ENCODE results near the gene GBP5. TPM values are rescaled to one million over a fixed set of nuclear protein-coding genes. Genes with fewer than 3 reads are reported as not detected.

Gene GBP5
- polyA plus RNA-seq, 2 of the 4 experiments (the other 2 are of a cell fraction): 0.04 TPM; not detected in 1

DNA sequence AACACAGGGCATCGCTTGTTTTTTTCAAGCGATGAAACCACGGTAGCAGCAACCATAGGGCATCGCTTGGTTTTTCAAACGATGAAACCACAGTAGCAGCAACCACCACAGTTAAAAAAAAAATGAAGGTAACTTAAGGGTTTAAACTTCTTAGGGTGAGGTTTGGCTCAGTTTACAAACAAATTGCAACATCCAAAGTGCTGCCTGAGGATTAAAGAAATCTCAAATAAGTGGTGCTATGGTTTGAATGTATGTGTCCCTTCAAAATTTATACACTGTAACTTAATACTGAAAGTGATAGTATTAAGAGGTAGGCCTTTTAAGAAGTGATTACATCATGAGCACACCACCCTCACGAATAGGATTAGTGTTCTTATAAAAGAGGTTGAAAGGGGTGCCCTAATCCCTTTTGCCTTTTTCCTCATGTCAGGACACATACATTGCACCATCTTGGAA, 6.4 kb upstream of the GBP5 start (continued):
- TF ChIP-seq, protein P1, sequence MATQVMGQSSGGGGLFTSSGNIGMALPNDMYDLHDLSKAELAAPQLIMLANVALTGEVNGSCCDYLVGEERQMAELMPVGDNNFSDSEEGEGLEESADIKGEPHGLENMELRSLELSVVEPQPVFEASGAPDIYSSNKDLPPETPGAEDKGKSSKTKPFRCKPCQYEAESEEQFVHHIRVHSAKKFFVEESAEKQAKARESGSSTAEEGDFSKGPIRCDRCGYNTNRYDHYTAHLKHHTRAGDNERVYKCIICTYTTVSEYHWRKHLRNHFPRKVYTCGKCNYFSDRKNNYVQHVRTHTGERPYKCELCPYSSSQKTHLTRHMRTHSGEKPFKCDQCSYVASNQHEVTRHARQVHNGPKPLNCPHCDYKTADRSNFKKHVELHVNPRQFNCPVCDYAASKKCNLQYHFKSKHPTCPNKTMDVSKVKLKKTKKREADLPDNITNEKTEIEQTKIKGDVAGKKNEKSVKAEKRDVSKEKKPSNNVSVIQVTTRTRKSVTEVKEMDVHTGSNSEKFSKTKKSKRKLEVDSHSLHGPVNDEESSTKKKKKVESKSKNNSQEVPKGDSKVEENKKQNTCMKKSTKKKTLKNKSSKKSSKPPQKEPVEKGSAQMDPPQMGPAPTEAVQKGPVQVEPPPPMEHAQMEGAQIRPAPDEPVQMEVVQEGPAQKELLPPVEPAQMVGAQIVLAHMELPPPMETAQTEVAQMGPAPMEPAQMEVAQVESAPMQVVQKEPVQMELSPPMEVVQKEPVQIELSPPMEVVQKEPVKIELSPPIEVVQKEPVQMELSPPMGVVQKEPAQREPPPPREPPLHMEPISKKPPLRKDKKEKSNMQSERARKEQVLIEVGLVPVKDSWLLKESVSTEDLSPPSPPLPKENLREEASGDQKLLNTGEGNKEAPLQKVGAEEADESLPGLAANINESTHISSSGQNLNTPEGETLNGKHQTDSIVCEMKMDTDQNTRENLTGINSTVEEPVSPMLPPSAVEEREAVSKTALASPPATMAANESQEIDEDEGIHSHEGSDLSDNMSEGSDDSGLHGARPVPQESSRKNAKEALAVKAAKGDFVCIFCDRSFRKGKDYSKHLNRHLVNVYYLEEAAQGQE (IDR thresholded peaks at IDR 0.05): no peak
- no peak for TF ChIP-seq KDM5A (IDR thresholded peaks at IDR 0.05)
- TF ChIP-seq, protein P2, sequence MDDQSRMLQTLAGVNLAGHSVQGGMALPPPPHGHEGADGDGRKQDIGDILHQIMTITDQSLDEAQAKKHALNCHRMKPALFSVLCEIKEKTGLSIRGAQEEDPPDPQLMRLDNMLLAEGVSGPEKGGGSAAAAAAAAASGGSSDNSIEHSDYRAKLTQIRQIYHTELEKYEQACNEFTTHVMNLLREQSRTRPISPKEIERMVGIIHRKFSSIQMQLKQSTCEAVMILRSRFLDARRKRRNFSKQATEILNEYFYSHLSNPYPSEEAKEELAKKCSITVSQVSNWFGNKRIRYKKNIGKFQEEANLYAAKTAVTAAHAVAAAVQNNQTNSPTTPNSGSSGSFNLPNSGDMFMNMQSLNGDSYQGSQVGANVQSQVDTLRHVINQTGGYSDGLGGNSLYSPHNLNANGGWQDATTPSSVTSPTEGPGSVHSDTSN (IDR thresholded peaks at IDR 0.05): no peak
- TF ChIP-seq BHLHE40 (IDR thresholded peaks at IDR 0.05; ENCODE audit: low read depth, low read length): no peak
- no peak for TF ChIP-seq ZC3H11A (IDR thresholded peaks at IDR 0.05)
- no peak for TF ChIP-seq CEBPB (IDR thresholded peaks at IDR 0.05)

DNA sequence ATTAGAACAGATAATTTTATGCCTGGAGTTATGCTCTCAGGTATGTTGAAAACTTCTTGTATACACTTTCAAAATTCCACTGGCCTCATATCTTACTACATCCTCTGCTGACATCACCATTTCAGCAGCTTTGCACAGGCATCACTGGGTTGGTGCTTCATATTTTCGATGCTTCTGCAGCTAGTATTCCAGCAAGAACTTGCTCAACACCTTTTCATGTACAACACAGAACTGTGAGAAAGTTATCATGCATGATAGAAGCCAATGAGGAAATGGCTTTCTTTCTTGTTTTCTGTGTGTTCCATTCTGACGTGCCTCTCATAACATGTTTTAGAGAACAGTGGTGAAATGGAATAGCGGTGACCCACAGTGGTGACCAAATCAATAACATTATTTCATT, 5.1 kb upstream of the GBP5 start:
- no peak for DNase-seq (ENCODE audit: low read depth in 1 of 2, low spot score in 1 of 2)
- WGBS (ENCODE audit: missing lambda C conversion rate): 40% methylated on average over 3 of the region's 3 CpGs
- no peak overlapping the region for H3K4me3 ChIP-seq
- H3K4me1 ChIP-seq: no peaks in the 10 kb centered on the region
- no peak for ATAC-seq
- no peak overlapping the region for H3K27ac ChIP-seq
- H3K9me3 ChIP-seq: no peaks in the 10 kb centered on the region
- ChIA-PET POLR2A (no interaction called here), CTCF (no interaction called here)
- TF ChIP-seq BHLHE40 (IDR thresholded peaks at IDR 0.05; ENCODE audit: low read depth, low read length) (no peak), PHF8 (IDR thresholded peaks at IDR 0.05; ENCODE audit: borderline replicate concordance, low read depth) (no peak), MAFK (IDR thresholded peaks at IDR 0.05; ENCODE audit: partially characterized antibody) (no peak), RNF2 (IDR thresholded peaks at IDR 0.05; ENCODE audit: borderline replicate concordance, low read depth) (no peak)
- TF ChIP-seq, protein P3, sequence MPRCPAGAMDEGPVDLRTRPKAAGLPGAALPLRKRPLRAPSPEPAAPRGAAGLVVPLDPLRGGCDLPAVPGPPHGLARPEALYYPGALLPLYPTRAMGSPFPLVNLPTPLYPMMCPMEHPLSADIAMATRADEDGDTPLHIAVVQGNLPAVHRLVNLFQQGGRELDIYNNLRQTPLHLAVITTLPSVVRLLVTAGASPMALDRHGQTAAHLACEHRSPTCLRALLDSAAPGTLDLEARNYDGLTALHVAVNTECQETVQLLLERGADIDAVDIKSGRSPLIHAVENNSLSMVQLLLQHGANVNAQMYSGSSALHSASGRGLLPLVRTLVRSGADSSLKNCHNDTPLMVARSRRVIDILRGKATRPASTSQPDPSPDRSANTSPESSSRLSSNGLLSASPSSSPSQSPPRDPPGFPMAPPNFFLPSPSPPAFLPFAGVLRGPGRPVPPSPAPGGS (IDR thresholded peaks at IDR 0.05): no peak
- FAIRE-seq: no peak
- H3K4me2 ChIP-seq: no peak overlapping the region

DNA sequence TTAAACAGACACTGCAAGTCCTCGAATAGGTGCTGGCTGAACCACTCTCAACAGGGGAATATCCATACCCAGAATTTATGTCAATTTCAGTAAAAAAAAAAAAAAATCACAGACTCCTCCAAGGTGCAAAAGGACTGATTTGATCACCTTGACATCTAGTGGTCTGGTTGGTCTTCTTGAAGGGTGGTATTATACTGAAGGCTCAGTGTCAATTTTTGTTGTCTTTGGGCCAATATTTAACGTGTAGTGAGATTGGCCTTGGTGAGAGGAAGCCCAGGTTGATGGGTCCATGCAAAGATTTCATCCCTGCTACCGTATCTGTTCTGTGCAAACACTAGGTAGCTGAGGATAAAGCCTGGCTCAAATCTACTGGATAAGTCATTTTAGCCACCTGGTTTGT, 4.0 kb upstream of the GBP5 start:
- ATAC-seq (0 out of 6 replicates have a peak, but pooled peaks of 1 of the 2 experiments have one; percentile 30), FAIRE-seq (no peak), DNase-seq (ENCODE audit: low read depth in 1 of 2, low spot score in 1 of 2) (peak in 1 of 2 experiments; percentile 1)
- Histone ChIP-seq H3K4me3 (no peak overlapping the region), H3K27ac (no peak overlapping the region), H3K9me3 (no peaks in the 10 kb centered on the region), H3K4me1 (no peaks in the 10 kb centered on the region), H3K4me2 (no peak overlapping the region)
- 3% methylated on average over 3 of the region's 3 CpGs for WGBS (ENCODE audit: missing lambda C conversion rate)
- ChIA-PET CTCF (interaction anchor here (0.8 kb wide), 1 partner anchor 277 kb away, joined by 3 read pairs; no protein-coding TSS in a partner anchor), POLR2A (no interaction called here)
- no peak for TF ChIP-seq EHMT2 (IDR thresholded peaks at IDR 0.05; ENCODE audit: low read depth)
- no peak for TF ChIP-seq PHF8 (IDR thresholded peaks at IDR 0.05; ENCODE audit: borderline replicate concordance, low read depth)
- TF ChIP-seq CBX2 (IDR thresholded peaks at IDR 0.05; ENCODE audit: borderline replicate concordance, low read depth): no peak
- no peak for TF ChIP-seq KDM1A (IDR thresholded peaks at IDR 0.05; ENCODE audit: low read depth)
- TF ChIP-seq JUN (IDR thresholded peaks at IDR 0.05): no peak
- TF ChIP-seq POLR2A (IDR thresholded peaks at IDR 0.05; ENCODE audit: low read length): no peak
- TF ChIP-seq KDM5A (IDR thresholded peaks at IDR 0.05): no peak
- TF ChIP-seq, protein P4, sequence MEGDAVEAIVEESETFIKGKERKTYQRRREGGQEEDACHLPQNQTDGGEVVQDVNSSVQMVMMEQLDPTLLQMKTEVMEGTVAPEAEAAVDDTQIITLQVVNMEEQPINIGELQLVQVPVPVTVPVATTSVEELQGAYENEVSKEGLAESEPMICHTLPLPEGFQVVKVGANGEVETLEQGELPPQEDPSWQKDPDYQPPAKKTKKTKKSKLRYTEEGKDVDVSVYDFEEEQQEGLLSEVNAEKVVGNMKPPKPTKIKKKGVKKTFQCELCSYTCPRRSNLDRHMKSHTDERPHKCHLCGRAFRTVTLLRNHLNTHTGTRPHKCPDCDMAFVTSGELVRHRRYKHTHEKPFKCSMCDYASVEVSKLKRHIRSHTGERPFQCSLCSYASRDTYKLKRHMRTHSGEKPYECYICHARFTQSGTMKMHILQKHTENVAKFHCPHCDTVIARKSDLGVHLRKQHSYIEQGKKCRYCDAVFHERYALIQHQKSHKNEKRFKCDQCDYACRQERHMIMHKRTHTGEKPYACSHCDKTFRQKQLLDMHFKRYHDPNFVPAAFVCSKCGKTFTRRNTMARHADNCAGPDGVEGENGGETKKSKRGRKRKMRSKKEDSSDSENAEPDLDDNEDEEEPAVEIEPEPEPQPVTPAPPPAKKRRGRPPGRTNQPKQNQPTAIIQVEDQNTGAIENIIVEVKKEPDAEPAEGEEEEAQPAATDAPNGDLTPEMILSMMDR (IDR thresholded peaks at IDR 0.05): no peak
- no peak for TF ChIP-seq FOSB (CRISPR knock-in tag; IDR thresholded peaks at IDR 0.05)
- no peak for TF ChIP-seq TP53 (CRISPR knock-in tag; IDR thresholded peaks at IDR 0.05)
- TF ChIP-seq, protein P5, sequence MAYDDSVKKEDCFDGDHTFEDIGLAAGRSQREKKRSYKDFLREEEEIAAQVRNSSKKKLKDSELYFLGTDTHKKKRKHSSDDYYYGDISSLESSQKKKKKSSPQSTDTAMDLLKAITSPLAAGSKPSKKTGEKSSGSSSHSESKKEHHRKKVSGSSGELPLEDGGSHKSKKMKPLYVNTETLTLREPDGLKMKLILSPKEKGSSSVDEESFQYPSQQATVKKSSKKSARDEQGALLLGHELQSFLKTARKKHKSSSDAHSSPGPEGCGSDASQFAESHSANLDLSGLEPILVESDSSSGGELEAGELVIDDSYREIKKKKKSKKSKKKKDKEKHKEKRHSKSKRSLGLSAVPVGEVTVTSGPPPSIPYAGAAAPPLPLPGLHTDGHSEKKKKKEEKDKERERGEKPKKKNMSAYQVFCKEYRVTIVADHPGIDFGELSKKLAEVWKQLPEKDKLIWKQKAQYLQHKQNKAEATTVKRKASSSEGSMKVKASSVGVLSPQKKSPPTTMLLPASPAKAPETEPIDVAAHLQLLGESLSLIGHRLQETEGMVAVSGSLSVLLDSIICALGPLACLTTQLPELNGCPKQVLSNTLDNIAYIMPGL (CRISPR knock-in tag; IDR thresholded peaks at IDR 0.05; ENCODE audit: borderline replicate concordance): no peak

Data from A549 (cell line).